WTC11 (cell line): Measurements from ENCODE around the gene ELMO1.

ENCODE experiments used
- ATF2 ChIP-seq: sonication (generic); formaldehyde crosslinking; IDR thresholded peaks from 2 replicates; pipeline ENCODE4 v1.8.1; 2022; ENCODE audit warnings: low read depth, missing genetic modification reagents, borderline replicate concordance
- CBFB ChIP-seq: sonication (generic); formaldehyde crosslinking; IDR thresholded peaks from 2 replicates; pipeline ENCODE4 v1.8.1; 2022; ENCODE audit warnings: mild to moderate bottlenecking, low read depth, missing genetic modification reagents
- CTCF ChIP-seq: fragments of 200-600 bp; IDR thresholded peaks from 2 replicates; pipeline ENCODE4 v1.8.0; 2022; ENCODE audit warnings: antibody characterized with exemption
- FOXP4 ChIP-seq: sonication (generic); formaldehyde crosslinking; IDR thresholded peaks from 2 replicates; pipeline ENCODE4 v1.8.0; 2022; ENCODE audit warnings: mild to moderate bottlenecking, missing genetic modification reagents
- GRHL2 ChIP-seq: fragments of 250-450 bp; sonication (Bioruptor Pico); IDR thresholded peaks from 2 replicates; pipeline ENCODE4 v1.8.0; 2022; ENCODE audit warnings: mild to moderate bottlenecking, moderate library complexity; ENCODE audit not compliant: insufficient replicate concordance, severe bottlenecking
- JUN ChIP-seq: sonication (generic); formaldehyde crosslinking; IDR thresholded peaks from 2 replicates; pipeline ENCODE4 v1.8.0; 2023; ENCODE audit warnings: mild to moderate bottlenecking, missing genetic modification reagents
- MAX ChIP-seq: sonication (generic); formaldehyde crosslinking; IDR thresholded peaks from 2 replicates; pipeline ENCODE4 v1.8.0; 2022; ENCODE audit warnings: mild to moderate bottlenecking, missing genetic modification reagents
- MXD4 ChIP-seq: fragments of 250-450 bp; sonication (Bioruptor Pico); IDR thresholded peaks from 2 replicates; pipeline ENCODE4 v1.8.0; 2021; ENCODE audit warnings: mild to moderate bottlenecking, moderate library complexity, borderline replicate concordance
- NR1H2 ChIP-seq: sonication (generic); formaldehyde crosslinking; IDR thresholded peaks from 2 replicates; pipeline ENCODE4 v1.9.0; 2021; ENCODE audit warnings: mild to moderate bottlenecking, moderate library complexity, missing genetic modification reagents
- TCF7 ChIP-seq: sonication (generic); formaldehyde crosslinking; IDR thresholded peaks from 2 replicates; pipeline ENCODE4 v1.8.0; 2022; ENCODE audit warnings: mild to moderate bottlenecking, low read depth, missing genetic modification reagents, moderate library complexity
- ZNF671 ChIP-seq: fragments of 250-450 bp; sonication (Bioruptor Pico); IDR thresholded peaks from 2 replicates; pipeline ENCODE4 v1.8.0; 2021; ENCODE audit warnings: mild to moderate bottlenecking

- TF ChIP-seq TCF7 (CRISPR knock-in tag) (no peak), CTCF (peak; percentile 62), MXD4 (CRISPR knock-in tag) (no peak), JUN (no peak), CBFB (no peak), MAX (CRISPR knock-in tag) (no peak), GRHL2 (CRISPR knock-in tag) (no peak), ZNF671 (CRISPR knock-in tag) (no peak), FOXP4 (CRISPR knock-in tag) (no peak), NR1H2 (no peak), ATF2 (CRISPR knock-in tag) (no peak)
These were observed 47.0 kb upstream of the ELMO1 start for GRCh38 chr7:37495574-37496184.
